RKO (cell line): ENCODE measurements around the gene NABP2.
A peak's percentile ranks its signal among the peaks of the same experiment; 100 is the strongest.
"Not testable (repeated sequence)": the region's sequence is repeated elsewhere in the genome, so short reads cannot be mapped to it uniquely, and the experiment has no call there.

ENCODE experiments used
- DNase-seq: peaks from one replicate; pipeline ENCODE4 v3.0.0-alpha.2; 2016; ENCODE audit warnings: low spot score

The NABP2 gene

GRCh38 chr12:56244494-56244893 is 20.4 kb downstream of the NABP2 start:
- DNase-seq, result no peak

GRCh38 chr12:56247923-56248322 is 23.8 kb downstream of the NABP2 start:
- no peak for DNase-seq

GRCh38 chr12:56248711-56249110 is 24.6 kb downstream of the NABP2 start:
- DNase-seq, result no peak

GRCh38 chr12:56252649-56253048 is 28.5 kb downstream of the NABP2 start:
- no peak for DNase-seq

- DNase-seq, result no peak
These were observed 28.9 kb downstream of the NABP2 start for GRCh38 chr12:56253091-56253490.

GRCh38 chr12:56255671-56256070 is 31.5 kb downstream of the NABP2 start:
- DNase-seq, result no peak

GRCh38 chr12:56256326-56256960 is 32.3 kb downstream of the NABP2 start:
- peak; percentile 40 for DNase-seq

- DNase-seq, result no peak
These were observed 32.9 kb downstream of the NABP2 start for GRCh38 chr12:56257071-56257470.

- peak; percentile 50 for DNase-seq
These were observed 33.4 kb downstream of the NABP2 start for GRCh38 chr12:56257491-56258067.

GRCh38 chr12:56258068-56258819 is 34.1 kb downstream of the NABP2 start, which contains the start of gene ANKRD52:
TSS of gene ANKRD52 (minus strand) at chr12:56258384. CDS start at chr12:56258269, 115 bp downstream.
- DNase-seq, result peak; percentile 79

- DNase-seq, result no peak
These were observed 34.7 kb downstream of the NABP2 start for GRCh38 chr12:56258820-56259183.

- no peak for DNase-seq
These were observed 36.2 kb downstream of the NABP2 start for GRCh38 chr12:56260380-56260779.

- no peak for DNase-seq
These were observed 36.8 kb downstream of the NABP2 start for GRCh38 chr12:56260921-56261320.

- peak; percentile 84 for DNase-seq
These were observed 37.5 kb downstream of the NABP2 start for GRCh38 chr12:56261503-56262232.

- not testable (repeated sequence) for DNase-seq
These were observed 38.8 kb downstream of the NABP2 start for GRCh38 chr12:56262955-56263354.

- not testable (repeated sequence) for DNase-seq
These were observed 42.0 kb downstream of the NABP2 start for GRCh38 chr12:56266068-56266692.

- DNase-seq, result peak; percentile 89
These were observed 42.7 kb downstream of the NABP2 start, which contains the start of gene COQ10A for GRCh38 chr12:56266693-56267442. TSS of gene COQ10A (plus strand) at chr12:56266942. CDS start at chr12:56267119, 177 bp downstream.

GRCh38 chr12:56267443-56268071 is 43.4 kb downstream of the NABP2 start:
- DNase-seq, result peak; percentile 41

GRCh38 chr12:56271031-56271430 is 46.9 kb downstream of the NABP2 start:
- DNase-seq, result peak; percentile 70

- DNase-seq, result not testable (repeated sequence)
These were observed 48.3 kb downstream of the NABP2 start for GRCh38 chr12:56272468-56272867.

GRCh38 chr12:56274299-56274698 is 50.2 kb downstream of the NABP2 start:
- no peak for DNase-seq
